HG03135 (cell line): Measurements from ENCODE around the gene RPS16.
A peak's percentile ranks its signal among the peaks of the same experiment; 100 is the strongest.

ENCODE experiments used
- ATAC-seq: cut with Tn5 transposase; IDR thresholded peaks from one replicate; pipeline ENCODE4 v1.9.1; 2021; ENCODE audit warnings: mild to moderate bottlenecking, moderate library complexity; ENCODE audit not compliant: unreplicated experiment

The RPS16 gene

DNA sequence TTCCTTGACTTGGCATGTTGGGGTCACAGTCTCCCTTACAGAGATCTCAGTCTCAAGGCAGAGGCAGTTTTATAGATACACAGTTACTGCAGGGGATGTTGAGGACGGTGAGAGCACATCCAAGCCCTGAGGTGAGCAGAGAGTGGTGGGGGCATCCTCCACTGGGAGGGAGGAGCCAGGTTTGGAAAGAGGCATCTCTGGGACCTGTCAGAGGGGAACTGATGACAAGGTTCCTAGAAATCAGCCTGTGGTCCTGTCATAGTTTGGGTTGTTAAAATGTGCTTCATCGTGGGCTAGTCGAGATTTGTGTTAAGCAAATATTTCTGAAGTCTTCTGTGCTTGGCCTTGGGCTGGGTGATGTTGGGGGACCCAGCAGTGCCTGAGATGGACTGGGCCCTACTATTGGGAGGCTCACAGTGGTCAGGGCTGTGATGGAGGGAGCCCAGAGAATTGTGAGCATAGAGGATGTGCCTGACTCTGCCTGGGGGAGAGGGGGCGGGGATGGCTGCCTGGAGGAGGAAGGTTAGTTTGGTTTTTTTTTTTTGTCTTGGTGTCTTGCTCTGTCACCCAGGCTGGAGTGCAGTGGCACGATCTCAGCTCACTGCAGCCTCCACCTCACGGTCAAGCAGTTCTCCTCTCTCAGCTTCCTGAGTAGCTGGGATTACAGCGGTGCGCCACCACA lies 13.5 kb upstream of the RPS16 start:
- ATAC-seq: no peak

DNA sequence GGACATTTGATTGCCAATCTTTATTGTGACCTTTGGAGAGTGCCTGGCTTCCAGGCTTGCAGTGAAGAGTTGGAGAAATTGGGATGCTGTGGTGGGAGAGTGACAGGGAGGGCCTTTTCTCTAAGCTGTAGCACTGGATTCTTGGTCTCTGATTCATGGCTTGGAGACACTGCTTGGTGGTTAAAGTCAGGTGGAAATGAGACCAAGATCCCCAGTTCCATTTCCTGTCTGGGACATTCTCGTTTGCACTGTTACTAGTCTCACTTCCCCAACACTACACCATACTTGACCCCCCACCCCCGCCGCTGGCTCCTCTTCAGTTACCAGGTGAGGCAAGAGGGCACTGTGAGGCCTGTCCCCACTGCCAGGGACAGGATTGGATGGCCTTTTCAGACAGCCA lies 12.5 kb upstream of the RPS16 start:
- ATAC-seq: no peak

DNA sequence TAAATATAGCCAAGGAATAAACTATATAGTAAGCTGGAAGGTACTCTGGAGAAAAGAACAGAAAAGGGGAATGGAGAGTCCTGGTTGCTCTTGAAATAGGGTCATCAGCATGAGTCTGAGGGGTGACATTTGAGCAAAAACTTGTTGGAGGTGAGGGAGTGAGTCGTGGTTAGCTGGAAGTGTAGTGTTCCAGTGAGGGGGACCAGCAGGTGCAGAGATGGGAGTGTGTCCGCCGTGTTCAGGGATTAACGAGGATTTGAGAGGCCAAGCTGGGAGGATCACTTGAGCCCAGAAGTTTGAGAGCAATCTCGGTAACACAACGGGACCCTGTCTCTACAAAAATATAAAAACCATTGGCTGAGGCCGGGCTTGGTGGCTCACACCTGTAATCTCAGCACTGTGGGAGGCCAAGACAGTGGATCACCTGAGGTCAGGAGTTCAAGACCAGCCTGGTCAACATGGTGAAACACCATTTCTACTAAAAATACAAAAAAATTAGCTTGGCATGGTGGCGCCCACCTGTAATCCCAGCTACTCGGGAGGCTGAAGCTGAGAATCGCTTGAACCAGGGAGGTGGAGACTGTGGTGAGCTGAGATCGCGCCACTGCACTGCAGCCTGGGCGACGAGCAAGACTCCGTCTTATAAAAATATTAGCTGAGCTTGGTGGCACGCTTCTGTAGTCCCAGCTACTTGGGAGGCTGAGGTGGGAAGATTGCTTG lies 10.8 kb upstream of the RPS16 start:
- no peak for ATAC-seq

DNA sequence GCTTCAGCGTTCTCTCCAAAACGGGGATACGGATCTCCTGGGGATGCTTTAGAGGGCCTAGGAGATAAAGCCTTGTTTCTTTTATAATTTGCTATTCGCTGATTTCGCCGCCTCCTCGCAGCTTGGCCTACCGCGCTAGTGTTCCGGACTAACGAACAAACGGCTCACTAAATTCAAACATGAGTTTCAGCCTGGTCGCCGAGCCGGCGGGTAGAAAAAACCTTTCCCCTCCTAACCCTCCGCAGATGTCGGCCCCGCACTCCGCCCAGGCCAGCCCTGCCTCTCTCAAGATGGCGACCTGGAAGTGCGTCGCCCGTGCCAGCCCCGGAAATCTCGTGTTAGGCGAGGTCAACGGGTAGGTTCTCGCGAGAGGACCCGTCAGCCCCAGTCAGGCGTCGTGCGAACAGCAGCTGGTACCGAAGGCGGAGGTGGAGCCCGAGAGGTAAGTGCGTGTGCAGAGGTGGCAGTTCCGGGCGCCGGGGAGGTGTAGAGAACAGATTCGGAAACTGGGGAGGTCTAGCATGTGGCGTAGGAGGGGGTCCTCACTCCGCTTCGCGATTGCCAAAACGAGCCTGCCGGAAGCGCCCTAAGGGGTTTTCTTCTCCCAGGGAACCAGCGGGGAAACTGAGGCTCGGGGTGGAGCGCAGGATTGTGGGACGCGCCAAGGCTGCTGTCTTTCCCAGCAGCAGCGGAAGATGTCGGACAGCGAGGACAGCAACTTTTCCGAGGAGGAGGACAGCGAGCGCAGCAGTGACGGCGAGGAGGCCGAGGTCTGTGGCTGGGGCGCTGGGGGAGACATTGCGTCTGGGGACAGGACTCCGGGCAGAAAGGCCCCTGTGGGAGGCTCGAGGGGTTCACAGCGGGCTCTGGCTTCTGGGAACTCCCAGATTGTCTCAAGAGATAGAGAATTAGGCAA lies 9.7 kb upstream of the RPS16 start, which contains the start of gene SUPT5H:
Gene SUPT5H (plus strand): TSS at position 387 of the 916 bp plus-strand sequence. CDS start 309 bp downstream, at position 696.
- ATAC-seq: peak; percentile 78

DNA sequence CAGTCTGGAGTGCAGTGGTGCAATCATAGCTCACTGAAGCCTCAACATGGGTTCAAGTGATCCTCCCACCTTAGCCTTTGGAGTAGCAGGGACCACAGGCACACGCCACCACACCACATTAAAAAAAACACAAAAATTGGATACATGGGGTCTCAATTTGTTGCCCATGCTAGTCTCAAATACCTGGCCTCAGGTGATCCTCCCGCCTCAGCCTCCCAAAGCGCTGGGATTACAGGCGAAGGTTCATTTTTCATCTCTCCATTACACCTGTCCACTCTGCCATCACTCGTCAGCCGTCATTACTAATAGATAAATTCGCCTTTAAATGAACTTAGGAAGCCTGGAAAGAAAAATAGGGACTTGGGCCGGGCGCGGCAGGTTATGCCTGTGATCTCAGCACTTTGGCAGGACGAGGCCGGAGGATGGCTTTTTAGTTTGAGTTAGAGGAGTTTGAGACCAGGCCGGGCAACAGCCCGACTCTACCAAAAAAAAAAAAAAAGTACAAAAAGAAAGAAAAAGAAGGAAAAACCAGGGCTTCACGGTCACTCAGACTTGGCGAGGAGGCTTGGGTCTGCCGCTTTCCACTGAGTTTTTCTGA lies 8.9 kb upstream of the RPS16 start:
- ATAC-seq: no peak

DNA sequence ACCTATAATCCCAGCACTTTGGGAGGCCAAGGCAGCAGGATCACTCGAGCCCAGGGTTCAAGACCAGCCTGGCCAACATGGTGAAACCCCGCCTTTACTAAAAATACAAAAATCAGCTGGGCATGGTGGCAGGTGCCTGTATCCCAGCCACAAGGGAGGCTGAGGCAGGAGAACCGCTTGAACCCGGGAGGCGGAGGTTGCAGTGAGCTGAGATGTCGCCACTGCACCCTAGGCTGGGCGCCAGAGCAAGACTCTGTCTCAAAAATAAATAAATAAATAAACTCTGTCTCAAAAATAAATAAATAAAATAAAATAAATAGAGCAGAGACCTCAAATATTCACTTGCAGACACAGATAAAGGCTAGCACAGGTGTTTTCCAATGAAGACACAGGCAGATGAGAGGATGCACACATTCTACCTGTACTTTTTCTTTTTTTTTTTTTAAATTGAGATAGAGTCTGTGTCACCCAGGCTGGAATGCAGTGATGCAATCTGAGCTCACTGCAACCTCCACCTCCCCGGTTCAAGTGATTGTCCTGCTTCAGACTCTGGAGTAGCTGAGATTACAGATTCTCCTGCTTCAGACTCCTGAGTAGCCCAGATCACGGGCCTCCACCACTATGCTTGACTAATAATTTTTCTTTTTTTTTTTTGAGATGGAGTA lies 2.7 kb upstream of the RPS16 start:
- ATAC-seq: no peak

DNA sequence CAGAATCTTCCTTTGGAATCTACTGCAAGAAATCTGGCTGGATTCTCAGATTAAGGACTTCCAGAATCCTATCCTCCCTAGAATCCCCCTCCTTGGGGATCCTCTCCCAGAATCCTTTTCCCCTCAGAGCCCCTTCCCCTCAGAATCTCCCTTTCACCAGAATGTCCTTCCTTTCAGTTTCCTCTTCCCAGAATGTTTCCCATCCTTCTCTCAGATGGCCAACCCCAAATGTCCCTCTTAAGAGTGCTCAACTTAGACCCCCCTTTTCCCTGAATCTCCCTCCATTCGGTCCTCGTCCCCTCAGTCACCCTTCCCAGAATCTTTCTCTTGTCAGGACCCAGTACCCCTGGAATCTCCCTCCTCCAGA lies 584 bp upstream of the RPS16 start:
- ATAC-seq: no peak

DNA sequence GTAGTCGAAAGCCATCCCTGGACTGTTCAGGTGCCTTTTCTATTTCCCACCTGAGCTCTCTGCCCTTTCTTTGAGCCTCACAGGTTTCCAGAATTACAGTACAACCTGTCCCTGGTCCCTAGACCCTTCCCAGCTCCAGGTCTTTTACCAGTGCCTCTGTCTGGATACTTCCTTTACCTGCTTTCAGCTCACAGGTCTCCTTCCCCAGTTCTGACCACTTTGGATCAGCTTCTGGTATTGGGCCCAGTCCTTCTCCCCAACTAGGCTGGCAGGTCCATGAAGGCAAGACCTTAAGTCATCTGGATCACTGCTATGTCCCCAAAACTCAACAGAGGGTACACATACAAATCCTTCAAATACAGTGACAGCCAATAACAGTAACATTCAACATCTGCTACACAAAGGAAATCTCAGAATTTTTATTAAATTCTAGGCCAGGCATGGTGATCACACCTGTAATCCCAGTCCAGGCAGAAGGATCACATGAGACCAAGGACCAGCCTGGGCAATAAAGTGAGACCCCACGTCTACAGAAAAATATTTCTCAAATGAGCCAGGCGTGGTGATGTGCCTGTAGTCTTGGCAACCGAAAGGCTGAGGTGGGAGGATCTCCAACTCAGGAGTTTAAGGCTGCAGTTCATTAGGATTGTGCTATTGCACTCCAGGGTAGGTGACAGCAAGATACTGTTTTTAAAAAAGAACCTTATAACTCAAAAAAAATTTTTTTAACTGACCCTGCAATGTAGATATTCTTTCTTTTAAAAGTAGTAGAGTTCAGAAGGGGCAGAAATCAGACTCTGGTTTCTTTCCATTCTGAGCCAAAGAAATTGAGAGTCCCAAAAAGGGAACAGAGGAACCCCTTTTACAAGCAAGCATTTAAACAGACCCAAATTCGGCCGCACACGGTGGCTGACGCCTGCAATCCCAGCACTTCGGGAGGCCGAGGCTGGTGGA lies 1.3 kb downstream of the RPS16 start:
- ATAC-seq: no peak

DNA sequence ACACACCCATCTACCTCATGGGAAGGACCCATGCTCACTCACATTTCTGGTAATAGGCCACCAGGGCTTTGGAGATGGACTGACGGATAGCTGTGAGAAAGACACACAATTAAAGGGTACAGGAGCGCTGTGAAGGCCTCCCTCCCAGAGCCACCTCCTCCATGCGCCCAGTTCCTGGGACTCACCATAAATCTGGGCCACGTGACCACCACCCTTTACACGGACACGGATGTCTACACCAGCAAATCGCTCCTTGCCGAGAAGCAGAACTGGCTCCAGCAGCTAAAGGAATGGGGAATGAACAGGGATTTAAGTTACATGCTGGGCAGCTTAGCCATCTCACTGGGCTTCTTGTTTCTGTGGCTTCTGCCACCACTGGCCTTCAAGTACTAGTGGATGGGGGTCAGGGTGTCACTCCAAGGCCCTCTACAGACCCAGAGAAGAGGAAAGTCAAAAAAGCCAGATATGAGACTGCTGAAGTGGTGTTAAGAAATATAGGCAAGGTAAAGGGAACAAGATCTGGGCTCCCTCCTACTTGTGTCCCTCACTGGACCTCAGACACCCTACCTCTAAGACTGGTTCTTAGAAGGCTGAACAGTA lies 2.2 kb downstream of the RPS16 start:
- no peak for ATAC-seq

DNA sequence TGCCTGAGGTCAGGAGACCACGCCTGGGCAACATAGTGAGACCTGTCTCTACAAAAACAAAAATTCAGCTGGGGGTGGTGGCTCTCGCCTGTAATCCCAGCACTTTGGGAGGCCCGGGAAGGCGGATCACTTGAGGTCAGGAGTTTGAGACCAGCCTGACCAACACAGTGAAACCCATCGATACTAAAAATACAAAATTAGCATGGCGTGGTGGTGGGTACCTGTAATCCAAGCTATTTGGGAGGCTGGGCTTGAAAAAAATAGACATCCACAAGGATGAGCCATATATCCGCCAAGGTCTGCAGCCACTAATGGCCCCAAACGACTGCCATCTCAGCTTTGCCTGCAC lies 3.1 kb downstream of the RPS16 start:
- ATAC-seq: no peak

DNA sequence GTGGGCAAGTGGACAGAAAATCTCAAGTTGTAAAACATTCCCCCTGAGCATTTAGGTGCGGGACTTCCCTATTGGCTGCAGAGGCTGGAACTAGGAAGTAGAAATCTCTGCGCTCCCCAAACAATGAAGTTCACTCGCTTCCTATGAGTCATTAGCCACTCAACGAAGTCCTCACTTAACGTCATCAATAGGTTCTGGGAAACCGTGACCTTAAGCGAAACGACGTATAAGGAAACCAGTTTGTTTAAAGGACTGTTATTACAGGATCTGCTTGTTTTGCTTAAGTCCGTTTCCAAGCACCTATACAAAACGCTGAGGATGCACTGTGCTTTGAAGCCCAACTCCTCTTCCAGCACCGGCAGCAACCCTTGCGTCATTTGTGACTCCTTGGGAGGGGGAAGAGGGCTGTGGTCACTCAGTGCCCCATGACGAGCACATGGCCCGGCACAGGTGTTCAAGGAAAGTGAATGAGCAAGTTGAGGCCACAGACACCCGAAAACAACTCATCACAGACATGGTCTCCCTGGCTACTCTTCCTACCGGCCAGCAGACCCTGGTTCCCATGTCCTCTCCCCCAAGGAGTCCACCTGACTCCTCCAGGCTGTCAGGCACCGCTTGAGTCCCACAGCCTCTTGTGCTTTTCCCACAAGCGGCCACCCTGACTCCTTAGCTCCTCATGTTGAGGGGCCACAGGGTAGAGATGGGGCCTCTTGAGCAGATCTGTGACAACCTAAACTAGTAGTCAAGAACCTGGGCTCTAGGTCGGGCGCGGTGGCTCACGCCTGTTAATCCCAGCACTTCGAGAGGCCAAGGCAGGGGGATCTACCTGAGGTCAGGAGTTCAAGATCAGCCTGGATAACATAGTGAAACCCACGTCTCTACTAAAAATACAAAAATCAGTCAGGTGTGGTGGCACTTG lies 4.8 kb downstream of the RPS16 start:
- no peak for ATAC-seq

DNA sequence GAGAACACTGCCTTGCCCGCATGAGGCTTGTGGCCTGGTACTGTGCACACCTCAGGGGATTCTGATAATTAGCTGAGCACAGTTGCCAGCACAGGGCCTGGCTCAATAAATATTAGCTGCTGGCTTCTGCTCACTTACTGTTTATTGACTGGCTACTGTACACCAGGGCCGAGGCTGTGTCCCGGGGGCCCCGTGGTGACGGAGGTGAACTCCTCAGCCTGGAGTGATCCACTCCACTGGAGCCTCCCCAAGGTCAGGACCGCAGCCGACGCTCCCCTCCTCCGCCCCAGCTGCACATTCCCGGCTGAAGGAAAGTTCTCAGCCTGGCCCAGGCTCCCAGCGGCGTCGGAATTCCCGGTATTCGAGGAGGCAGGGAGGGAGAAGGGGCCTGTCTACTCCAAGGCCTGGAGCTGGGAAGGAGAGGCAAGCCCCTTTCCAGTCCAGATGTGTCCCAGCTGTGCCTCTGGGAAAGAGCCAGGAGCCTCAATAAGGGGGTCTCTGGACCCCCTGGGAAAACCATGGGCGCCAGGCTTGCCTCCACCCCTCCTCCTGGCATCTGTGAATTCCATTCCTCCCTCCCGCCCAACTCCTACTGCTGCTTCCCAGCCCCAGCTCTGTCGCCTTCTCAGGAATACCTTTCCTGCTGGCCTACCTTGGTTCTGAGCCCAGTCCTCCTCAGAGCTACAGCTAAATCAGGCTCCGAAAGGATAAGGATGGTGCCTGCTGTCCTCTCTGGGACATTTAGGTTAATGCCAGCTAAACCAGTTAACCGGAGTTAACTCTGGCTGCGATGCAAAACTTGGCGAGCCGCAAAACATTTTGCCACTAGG lies 7.3 kb downstream of the RPS16 start:
- no peak for ATAC-seq

DNA sequence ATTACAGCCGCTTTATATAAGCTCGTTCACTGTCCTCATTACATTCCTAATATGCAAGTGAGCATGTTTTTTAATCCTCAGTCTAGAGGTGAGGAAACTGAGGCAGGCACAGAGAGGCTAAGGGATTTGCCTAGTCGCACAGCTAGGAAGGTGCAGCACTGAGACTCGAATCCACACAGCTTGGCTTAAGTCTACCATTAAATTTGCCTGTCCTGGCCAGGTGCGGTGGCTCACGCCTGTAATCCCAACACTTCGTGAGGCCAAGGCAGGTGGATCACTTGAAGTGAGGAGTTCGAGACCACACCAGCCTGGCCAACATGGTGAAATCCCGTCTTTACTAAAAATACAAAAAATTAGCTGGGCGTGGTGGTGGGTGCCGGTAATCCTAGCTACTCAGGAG lies 8.0 kb downstream of the RPS16 start:
- ATAC-seq: no peak

DNA sequence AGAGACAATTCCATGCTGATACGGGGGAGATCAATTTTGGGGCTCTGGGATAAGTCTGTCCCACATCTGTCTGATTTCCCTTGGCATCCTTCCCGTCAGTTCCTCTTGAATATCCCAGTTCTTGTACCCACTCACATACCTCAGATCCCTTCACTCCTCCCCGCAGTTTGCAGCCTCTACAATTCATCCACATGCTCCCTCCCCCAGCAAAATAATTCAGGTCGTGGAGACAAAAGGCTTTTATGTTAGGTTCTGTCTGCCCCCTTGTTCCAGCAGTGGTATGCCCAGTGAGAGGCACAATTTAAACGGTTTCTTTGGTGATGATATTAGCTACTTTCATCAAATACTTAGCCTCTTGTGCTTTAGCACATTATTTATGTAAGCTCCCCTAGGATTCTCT lies 9.6 kb downstream of the RPS16 start:
- ATAC-seq: no peak

DNA sequence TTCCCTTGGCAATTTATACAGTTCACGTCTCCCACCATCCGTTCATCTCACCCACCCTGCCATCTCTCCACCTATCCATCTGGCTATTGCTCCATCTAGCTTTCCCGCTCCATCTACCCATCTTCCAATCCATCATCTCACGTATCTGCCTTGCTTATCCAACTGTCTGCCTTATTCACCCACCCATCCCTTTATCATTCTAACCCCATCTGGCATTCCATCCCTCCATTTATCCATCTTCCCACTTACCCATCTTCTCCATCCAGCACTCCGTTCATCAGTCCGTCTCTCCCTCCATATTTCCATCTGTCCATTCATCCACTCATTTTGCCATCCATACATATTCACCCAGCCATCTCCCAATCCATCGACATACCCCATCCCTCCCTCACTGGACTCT lies 10.0 kb downstream of the RPS16 start:
- no peak for ATAC-seq

DNA sequence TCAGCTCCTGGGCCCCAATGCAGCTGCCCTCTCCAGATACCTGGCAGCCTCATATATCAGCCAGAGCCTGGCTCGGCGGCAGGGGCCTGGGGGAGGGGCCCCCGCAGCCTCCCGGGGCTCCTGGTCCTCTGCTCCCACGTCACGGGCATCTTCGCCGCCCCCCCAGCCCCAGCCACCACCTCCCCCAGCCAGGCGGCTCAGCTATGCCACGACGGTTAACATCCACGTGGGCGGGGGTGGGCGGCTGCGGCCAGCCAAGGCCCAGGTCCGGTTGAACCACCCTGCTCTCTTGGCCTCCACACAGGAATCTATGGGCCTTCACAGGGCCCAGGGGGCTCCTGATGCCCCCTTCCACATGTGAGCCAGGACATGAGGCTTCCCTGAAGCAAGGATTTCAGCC lies 10.8 kb downstream of the RPS16 start:
- no peak for ATAC-seq
